Tibial nerve (tissue), 4 donors: ENCODE results near the gene HTRA1.

ENCODE experiments used
- CTCF ChIP-seq, 5 experiments: fragments of 200-600 bp in 3 of 5; fragments of 450-650 bp in 2 of 5; sonication (generic) in 3 of 5; IDR thresholded peaks; one replicate each; pipeline ENCODE4 v1.5.1; 2016 to 2019; ENCODE audit warnings: antibody characterized with exemption in 5 of 5, mild to moderate bottlenecking in 3 of 5, moderate library complexity in 2 of 5
- EP300 ChIP-seq, 2 donors: sonication (generic); formaldehyde crosslinking; IDR thresholded peaks; one replicate each; pipeline ENCODE4 v1.6.1; 2017; ENCODE audit warnings: antibody characterized with exemption in 2 of 2, mild to moderate bottlenecking in 1 of 2
- POLR2A ChIP-seq, 2 donors: fragments of 450-650 bp; IDR thresholded peaks; one replicate each; pipeline ENCODE4 v1.6.1; 2017; ENCODE audit warnings: antibody characterized with exemption in 2 of 2, mild to moderate bottlenecking in 2 of 2, moderate library complexity in 2 of 2

- TF ChIP-seq EP300 (IDR thresholded peaks at IDR 0.05) (no peak), POLR2A (IDR thresholded peaks at IDR 0.05) (no peak), CTCF (IDR thresholded peaks at IDR 0.05) (no peak)
These were observed 40.7 kb upstream of the HTRA1 start for GRCh38 chr10:122420624-122421007.
